ENCODE measurements around the gene PDCD7.
"Not testable (repeated sequence)": the region's sequence is repeated elsewhere in the genome, so short reads cannot be mapped to it uniquely, and the experiment has no call there.

The PDCD7 gene

DNA sequence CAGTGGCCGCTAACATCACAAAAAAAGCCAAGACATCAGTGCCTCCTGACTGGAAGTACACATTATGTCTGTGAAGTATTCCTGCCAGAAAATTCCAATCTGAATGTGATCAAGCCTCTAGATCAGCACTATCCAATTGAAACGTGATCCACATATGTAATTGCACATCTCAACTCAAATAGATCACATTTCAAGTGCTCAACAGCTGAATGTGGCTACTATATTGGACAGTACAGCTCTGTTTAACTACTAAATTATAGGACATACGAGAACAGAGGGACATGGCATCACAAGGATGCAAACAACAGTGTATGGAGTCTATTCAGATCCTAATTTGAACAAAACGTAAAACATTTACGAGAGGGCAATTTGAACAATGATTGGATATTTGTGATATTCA lies 18.1 kb downstream of the PDCD7 start:
- DNase-seq (ENCODE audit: low read depth, low spot score), result no peak

DNA sequence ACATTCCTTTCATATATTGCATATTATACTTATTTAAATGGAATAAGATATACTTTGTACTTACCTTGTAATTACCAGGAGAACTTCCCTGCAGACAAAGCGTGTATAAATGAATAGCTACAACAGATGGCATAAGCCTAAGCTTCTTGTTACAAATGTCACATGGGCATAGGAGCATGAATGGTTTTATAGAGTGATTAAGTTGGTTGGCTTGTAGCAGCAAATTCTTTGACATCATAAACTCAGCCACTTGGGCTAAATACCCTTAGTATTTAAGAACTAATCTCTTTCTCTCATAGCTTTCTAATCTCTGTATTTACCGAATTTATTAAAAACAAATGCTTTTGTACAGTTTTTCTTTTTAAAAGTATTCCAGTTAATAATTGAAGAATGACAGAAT lies 18.5 kb downstream of the PDCD7 start, which contains the start of gene UBAP1L:
Gene UBAP1L, minus strand, starts transcription at position 115 of the 400 bp plus-strand sequence. CDS start 8,985 bp downstream, outside the sequence.
- no peak for DNase-seq (ENCODE audit: low read depth, low spot score)

GRCh38 chr15:65110676-65111292 lies 22.8 kb downstream of the PDCD7 start:
- DNase-seq (ENCODE audit: low read depth, low spot score), result no peak

DNA sequence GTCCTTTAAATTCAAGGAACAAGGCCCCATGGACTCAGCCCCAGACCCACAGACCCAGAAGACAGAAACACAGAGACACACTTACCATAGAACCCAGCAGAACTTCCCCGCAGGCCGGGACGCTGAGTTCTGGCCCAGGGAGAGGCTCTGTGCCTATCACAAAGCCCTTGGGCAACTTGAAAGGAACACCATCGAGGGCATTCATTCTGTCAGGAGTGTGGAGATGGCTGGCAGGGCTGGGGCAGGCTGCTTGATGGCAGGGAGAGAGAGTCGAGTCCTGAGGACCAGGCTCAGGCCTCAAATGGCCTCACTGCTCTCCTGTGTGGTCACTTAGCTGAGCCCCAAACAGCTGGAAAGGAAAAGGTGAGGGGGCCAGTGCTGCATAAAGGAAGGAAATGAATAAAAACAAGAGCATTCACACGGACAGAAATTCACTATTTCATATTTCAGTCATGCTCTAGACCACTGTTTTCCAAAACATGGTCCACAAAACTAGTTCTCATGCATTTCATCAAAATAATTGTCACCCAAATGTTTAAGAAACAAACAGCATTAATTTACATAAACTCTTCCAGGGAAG lies 27.5 kb downstream of the PDCD7 start:
- DNase-seq (ENCODE audit: low read depth, low spot score), result no peak

- DNase-seq (ENCODE audit: low read depth, low spot score), result no peak
These were observed 28.6 kb downstream of the PDCD7 start for GRCh38 chr15:65105038-65105437.

GRCh38 chr15:65102912-65103311 lies 30.7 kb downstream of the PDCD7 start:
- no peak for DNase-seq (ENCODE audit: low read depth, low spot score)

DNA sequence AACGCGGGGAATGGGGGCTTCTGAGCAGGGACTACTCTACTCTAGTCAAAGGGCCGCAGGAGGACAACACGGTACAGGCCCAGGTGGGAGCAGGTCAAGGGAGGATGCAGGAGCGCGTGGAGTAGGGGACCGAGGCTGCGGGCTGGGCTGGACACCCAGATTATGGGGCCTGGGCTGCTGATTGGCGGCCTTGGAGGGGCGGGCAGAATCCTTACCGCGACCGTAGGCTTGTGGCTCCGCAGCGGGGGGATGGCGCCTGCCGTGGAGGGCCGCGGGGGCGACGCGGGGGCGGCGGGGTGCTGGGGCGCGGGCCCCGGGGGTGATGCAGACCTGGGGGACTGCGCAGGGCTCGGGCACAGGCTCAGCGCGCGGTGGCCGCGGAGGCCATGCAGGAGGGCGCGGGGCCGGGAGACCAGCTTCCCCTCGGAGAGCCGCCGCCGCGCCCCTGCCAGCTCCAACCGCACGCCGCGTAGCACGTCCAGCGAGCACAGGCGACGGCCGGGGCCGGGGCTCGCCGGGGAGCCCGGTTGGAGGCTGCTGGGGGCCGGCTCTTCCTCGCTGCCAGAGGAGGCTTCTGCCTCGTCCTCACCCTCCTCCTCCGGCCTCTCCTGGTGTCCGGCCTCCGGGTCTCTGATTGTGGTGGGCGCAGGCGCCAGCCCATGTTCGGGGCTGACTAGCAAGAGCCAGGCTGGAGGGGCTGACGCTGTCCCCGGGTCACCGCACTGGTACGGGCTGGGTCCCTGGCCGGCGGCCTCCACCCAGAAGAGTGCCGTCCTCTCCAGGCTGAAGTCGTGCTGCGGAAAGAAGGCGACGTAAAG lies 31.5 kb downstream of the PDCD7 start:
- no peak for DNase-seq (ENCODE audit: low read depth, low spot score)

- DNase-seq (ENCODE audit: low read depth, low spot score), result no peak
These were observed 32.2 kb downstream of the PDCD7 start for GRCh38 chr15:65101411-65101890.

GRCh38 chr15:65100442-65100841 lies 33.2 kb downstream of the PDCD7 start:
- no peak for DNase-seq (ENCODE audit: low read depth, low spot score)

- DNase-seq (ENCODE audit: low read depth, low spot score), result not testable (repeated sequence)
These were observed 33.8 kb downstream of the PDCD7 start for GRCh38 chr15:65099801-65100200.

DNA sequence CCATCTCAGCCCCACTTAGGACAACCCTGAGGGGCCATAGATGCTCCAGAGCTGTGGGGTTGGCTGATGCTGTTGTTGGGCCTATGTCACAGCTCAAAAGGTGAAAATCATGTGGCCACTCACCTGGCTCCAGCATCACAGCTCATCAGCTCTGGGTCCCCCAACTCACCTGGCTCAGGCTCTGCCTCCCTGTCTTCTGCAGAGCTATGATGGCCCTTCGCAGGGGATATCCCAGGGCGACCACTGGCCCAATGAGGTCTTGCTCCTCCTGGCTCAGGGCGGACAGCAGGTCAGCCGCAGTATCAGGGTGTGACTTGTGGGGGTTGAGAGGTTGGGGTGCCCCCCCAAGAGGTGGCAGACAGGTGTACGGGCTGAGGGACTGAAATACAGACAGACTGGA lies 34.3 kb downstream of the PDCD7 start:
- DNase-seq (ENCODE audit: low read depth, low spot score), result no peak

GRCh38 chr15:65097651-65098263 lies 35.9 kb downstream of the PDCD7 start:
- no peak for DNase-seq (ENCODE audit: low read depth, low spot score)

DNA sequence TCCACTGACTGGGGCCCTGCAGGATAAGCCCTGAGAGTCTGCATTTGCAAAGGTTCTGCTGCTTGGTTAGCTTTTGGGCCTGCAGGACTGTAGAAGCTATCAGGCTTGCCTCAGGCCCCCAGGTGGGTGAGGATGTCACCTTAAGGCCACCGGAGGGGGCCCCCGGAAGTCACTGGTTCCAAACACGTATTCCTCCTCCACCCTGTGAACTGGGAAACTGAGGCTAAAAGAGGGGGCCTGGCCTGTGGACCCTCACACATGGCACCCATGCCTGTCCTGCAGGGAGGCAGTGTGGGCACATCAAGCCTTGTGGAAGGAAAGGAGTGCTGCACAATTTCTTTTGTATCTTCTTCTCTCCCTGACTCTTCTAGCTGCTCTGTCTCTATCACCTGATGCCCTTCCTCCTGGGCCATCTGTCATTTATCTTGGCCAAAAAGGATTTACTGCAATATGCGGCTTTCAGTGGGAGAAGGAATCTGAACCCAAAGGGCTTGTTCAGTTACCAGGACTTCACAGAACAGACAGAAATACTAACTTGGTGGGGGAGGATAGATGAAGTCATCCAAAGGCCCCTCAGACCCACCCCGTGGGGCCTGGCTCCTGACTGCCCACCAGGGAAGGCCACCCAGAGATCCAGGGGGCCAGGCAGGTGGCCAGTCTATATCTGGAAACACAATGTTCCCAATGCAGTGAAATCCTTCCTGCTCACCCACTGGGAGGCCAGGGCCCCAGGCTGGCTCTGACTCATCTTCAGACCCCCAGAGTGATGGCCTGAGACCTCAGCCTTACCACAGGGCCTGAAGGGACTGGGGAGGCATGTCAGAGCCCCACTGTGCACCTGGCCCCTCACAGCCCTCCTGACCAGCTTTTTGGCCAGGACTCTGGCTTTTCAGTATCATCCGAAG lies 36.9 kb downstream of the PDCD7 start:
- no peak for DNase-seq (ENCODE audit: low read depth, low spot score)

GRCh38 chr15:65095747-65096104 lies 37.9 kb downstream of the PDCD7 start:
- no peak for DNase-seq (ENCODE audit: low read depth, low spot score)

GRCh38 chr15:65095011-65095746 lies 38.4 kb downstream of the PDCD7 start:
- no peak for DNase-seq (ENCODE audit: low read depth, low spot score)

DNA sequence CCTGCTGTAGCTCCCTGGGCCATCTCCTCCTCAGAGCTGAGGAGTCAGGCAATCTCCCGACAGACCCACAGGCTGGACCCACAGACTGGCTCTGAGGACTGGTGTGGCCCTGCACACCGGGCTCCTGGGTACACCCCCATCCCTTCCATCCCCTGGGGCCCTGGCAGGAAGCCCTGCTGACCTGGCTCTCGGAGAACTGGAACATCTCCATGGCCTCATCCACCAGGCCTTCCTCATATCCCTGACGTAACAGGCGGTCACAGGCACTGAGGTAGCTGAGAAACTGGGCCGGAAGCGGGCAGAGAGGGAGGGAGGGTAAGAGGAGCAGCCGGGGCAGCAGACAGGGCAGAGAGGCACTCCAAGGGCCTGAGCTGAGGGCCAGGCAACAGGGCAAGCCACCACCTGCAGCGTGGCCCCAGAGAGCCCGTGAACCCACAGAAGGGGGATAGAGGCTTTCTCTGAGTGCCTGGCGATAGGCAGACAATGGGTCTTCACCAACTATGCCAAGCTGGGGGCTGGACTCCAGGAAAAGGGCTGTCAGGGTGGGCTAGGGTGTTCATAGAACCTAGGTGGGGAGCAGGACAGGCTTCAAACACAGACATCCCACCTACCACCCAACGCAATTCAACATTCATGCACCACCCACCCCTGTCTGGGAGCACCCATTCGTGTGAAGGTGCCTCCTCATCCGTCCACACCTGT lies 39.2 kb downstream of the PDCD7 start:
- no peak for DNase-seq (ENCODE audit: low read depth, low spot score)

DNA sequence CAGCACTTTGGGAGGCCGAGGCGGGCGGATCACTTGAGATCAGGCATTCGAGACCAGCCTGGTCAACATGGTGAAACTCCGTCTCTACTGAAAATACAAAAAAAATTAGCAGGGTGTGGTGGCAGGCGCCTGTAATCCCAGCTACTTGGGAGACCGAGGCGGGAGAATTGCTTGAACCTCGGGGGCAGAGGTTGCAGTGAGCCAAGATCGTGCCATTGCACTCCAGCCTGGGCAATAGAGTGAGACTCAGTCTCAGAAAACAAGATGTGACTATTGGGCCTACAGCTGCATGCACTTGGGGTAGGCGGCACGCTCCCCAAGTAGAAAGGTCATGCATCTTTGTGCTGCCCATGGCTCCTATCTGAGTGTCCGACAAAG lies 39.8 kb downstream of the PDCD7 start:
- DNase-seq (ENCODE audit: low read depth, low spot score), result not testable (repeated sequence)

DNA sequence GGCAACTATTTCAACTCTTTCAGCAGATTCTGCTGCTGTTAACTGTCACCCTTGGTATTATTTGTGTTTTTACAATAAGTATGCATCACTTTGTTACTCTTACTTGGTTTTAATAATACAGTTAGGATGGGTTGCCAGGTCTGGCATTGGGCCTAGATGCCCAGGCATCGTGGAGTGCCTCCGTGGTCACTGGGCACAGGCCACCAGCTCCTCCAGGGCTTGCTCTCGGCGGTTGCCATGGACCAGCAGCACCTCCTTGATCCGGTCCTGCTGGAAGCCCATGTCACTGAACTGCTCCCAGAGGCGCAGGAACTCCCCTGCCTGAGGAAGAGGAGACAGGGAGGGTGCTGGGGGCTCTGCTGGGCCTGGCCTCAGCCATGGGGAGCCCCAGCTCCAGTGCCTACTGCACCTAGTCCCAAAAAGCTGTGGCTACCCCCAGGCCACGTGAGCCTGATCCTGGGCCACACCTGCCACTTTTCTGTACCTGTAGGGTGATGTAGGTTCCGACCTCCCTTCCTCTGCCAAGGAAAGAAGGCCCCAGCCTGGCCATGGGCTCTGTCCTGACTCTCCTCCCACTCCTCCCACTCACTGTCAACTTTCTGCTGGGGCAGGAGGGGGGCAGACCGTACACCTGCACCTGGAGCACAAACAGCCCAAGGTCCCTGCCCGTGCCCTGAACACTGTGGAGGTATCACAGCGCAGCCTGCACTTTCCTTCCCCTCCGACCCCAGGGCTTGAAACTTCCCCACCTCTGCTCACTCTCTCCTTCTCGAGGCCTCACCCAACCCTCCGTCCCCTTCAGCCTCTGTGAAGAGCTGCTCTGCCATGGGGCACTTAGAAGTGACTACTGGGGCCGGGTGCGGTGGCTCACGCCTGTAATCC lies 40.5 kb downstream of the PDCD7 start:
- no peak for DNase-seq (ENCODE audit: low read depth, low spot score)

Measured in activated naive CD8-positive, alpha-beta T cell treated with anti-CD3 and anti-CD28 coated beads, Interleukin-2, amount 50 U/mL, for 16 hours (primary cell).